Measurements from ENCODE around the gene HLA-DQB2.

DNA sequence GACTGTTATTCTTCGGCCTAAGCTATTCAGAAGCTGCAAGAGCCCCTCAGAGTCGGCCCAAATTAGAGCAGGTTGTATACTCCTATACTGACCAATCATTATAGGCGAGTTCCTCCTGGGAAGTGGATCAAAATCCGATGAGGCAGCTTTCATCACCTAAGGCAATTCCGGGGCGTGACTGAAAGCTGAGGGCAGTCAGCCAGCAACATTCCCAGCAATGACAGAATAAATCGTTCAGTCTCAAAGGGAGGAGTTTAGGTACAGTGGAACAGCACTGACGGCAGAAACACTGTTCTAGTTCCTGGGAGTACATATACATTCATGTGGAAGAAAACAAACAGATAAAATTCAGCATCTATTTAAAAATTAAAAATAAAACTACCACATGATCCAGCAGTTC lies 10.8 kb downstream of the HLA-DQB2 start:
- TF ChIP-seq POLR2A (IDR thresholded peaks at IDR 0.05; ENCODE audit: low read length) (no peak), GATA1 (IDR thresholded peaks at IDR 0.05; ENCODE audit: low read depth, low read length) (no peak)

Data from erythroblast (primary cell).